ENCODE data around the gene VGLL4.

GRCh38 chr3:11638495-11639358 lies 5.0 kb downstream of the VGLL4 start:
- no peak for TF ChIP-seq CTCF (IDR thresholded peaks at IDR 0.05)
- TF ChIP-seq POLR2A (IDR thresholded peaks at IDR 0.05) = no peak
- TF ChIP-seq POLR2AphosphoS5 (IDR thresholded peaks at IDR 0.05) = peak; percentile 16

Data from prostate gland (tissue), 2 donors.